Esophagus squamous epithelium (tissue), 5 donors: ENCODE measurements around the gene MYOM3. TPM values are rescaled to one million over a fixed set of nuclear protein-coding genes. Genes with fewer than 3 reads are reported as not detected.

ENCODE experiments used
- DNase-seq: peaks from one replicate; lab custom pipeline; 2025; lab: John Stamatoyannopoulos, UW
- H3K27ac ChIP-seq, 4 donors: fragments of 200-600 bp; sonication (generic); one replicate each; pipeline ENCODE4 v1.5.1; 2016 to 2019; ENCODE audit warnings: mild to moderate bottlenecking in 1 of 4
- H3K27me3 ChIP-seq, 4 donors: fragments of 200-600 bp; sonication (generic); 1 replicate in 3 of 4; 2 replicates in 1 of 4; pipeline versions ENCODE4 v1.5.1 to v1.6.0; 2017 to 2021; ENCODE audit warnings: antibody characterized with exemption in 1 of 4
- H3K36me3 ChIP-seq, 3 donors: fragments of 200-600 bp; sonication (generic); one replicate each; pipeline ENCODE4 v1.5.1; 2016 to 2019
- H3K4me1 ChIP-seq, 3 donors: fragments of 200-600 bp; sonication (generic); one replicate each; pipeline ENCODE4 v1.5.1; 2017 to 2019
- H3K4me3 ChIP-seq, 4 donors: fragments of 200-600 bp; sonication (generic); 1 replicate in 3 of 4; 2 replicates in 1 of 4; pipeline ENCODE4 v1.5.1; 2016 to 2019; ENCODE audit warnings: mild to moderate bottlenecking in 2 of 4, moderate library complexity in 1 of 4
- H3K9me3 ChIP-seq, 3 donors: fragments of 200-600 bp; sonication (generic); one replicate each; pipeline ENCODE4 v1.5.1; 2016 to 2019
- POLR2A ChIP-seq, 4 donors: fragments of 450-650 bp; IDR thresholded peaks; one replicate each; pipeline ENCODE4 v1.6.1; 2017; ENCODE audit warnings: antibody characterized with exemption in 4 of 4, mild to moderate bottlenecking in 4 of 4, moderate library complexity in 3 of 4
- whole genome bisulfite sequencing, 2 donors: methylation state at CpG; one replicate each; pipeline ENCODE4 v1.1.5; 2018; 5-methylcytosine and 5-hydroxymethylcytosine counted together
- intact Hi-C: fragments of 100-400 bp; cut with DNase I; formaldehyde crosslinking; loops from one replicate; pipeline ENCODE4 v1.15.0; 2022
- total RNA-seq, 4 donors: library from RNA; depleted of rRNA; stranded (reverse); fragments of >200 nt; gene quantifications; one replicate each; pipeline ENCODE4 v1.1.0, GENCODE V29; 2016
- TF ChIP-seq, protein P1 (sequence below), 6 experiments: fragments of 450-650 bp in 4 of 6; fragments of 200-600 bp in 2 of 6; sonication (generic) in 2 of 6; IDR thresholded peaks; one replicate each; pipeline ENCODE4 v1.5.1; 2016 to 2019; ENCODE audit warnings: antibody characterized with exemption in 6 of 6, mild to moderate bottlenecking in 4 of 6, moderate library complexity in 4 of 6
- donor health status: DM: yes; HTN: yes; CAD: no.

Gene MYOM3
- total RNA-seq, 4 donors from 2014 or later = 0.30 to 1.1 (median 0.56) TPM

DNA sequence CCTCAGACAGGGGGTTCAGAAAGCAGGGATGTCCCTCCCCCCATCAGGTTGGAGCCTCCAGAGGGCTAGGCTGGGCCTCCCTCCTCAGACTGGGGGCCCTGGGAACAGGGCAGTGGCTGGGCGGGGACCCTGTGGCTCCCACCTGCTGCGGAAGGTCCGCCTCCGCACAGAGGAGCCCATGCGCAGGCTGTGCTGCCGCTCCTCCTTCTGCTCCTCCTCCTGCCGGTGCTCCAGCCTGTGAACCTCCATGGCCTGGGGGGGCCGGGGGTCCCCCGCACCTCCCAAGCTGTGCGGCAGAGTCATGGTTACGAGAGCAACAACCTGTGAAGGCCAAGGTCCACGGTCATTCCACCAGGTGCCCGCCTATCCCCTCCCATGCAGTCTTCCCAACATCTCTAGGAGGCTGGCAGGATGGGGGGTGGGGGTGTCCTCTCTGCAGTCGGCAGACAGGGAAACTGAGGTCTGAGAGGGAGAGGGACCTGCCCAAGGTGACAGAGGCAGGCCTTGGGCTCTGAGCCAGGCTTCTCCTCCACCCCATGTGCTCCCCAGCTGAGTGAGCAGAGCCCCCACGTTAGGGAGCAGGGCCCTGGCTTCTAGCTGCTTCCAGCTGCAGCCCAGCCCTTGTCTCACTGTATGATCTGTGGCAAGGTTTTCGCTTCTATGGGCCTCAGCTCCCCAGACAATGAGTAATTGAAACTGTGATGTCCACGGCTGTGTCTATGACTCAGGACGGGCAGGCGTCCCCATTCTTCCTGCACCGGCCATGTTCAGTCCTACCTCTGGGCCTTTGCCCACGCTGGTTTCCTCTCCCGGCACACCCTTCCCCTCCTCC, 3.4 kb downstream of the MYOM3 start:
- H3K27me3 ChIP-seq = peaks cover 0 to 1% (median 0%) of the 10 kb centered on the region in 4 donors
- peak overlapping the region; percentile 51 to 78 (median 64) for H3K27ac ChIP-seq
- no peak overlapping the region for H3K4me3 ChIP-seq
- TF ChIP-seq, protein P1, sequence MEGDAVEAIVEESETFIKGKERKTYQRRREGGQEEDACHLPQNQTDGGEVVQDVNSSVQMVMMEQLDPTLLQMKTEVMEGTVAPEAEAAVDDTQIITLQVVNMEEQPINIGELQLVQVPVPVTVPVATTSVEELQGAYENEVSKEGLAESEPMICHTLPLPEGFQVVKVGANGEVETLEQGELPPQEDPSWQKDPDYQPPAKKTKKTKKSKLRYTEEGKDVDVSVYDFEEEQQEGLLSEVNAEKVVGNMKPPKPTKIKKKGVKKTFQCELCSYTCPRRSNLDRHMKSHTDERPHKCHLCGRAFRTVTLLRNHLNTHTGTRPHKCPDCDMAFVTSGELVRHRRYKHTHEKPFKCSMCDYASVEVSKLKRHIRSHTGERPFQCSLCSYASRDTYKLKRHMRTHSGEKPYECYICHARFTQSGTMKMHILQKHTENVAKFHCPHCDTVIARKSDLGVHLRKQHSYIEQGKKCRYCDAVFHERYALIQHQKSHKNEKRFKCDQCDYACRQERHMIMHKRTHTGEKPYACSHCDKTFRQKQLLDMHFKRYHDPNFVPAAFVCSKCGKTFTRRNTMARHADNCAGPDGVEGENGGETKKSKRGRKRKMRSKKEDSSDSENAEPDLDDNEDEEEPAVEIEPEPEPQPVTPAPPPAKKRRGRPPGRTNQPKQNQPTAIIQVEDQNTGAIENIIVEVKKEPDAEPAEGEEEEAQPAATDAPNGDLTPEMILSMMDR (IDR thresholded peaks at IDR 0.05) = no peak
- no peak for TF ChIP-seq POLR2A (IDR thresholded peaks at IDR 0.05)
- no peak for DNase-seq
- no peaks in the 10 kb centered on the region for H3K36me3 ChIP-seq
- 31 to 32% methylated on average over 7 to 9 of the region's 22 CpGs for WGBS, 2 donors
- H3K4me1 ChIP-seq = peaks cover 12 to 55% (median 34%) of the 10 kb centered on the region in 3 donors
- intact Hi-C loops = no loop called here
- H3K9me3 ChIP-seq = no peaks in the 10 kb centered on the region

DNA sequence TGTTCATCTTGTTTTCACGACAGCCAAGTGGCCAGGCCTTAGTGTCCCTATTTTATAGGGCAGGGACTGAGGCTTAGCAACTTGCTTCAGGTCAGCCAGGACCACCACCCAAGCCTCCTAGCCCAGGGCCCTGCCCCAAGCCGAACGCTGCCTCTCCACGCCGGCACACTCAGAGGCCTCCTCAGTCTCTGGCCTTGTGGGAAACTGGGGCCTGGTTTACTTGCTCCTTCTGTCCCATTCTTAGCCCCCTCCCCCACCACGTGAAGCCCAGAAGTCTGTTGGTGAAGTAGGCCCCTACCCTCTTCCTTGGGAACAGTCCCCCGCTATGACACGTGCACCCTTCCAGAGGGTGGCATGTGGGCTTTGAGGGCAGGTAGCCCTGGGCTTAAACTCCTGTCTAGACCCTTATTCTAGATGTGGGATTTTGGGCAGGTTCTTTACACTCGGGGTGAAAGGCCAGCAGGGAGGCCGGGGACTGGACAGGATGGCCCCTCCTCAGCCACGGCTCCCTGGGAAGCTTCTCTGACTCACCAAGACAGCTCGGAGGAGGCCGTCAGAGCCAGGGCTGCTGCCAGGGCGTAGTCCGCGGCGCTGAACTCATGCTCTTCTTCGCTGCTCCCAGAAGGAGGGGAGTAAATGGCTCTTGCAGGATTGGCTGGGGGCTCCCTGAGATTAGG, 4.3 kb downstream of the MYOM3 start:
- TF ChIP-seq POLR2A (IDR thresholded peaks at IDR 0.05) = no peak
- TF ChIP-seq, protein P1 (IDR thresholded peaks at IDR 0.05) = no peak
- intact Hi-C loops = no loop called here
- no peak overlapping the region for H3K4me3 ChIP-seq
- no peaks in the 10 kb centered on the region for H3K9me3 ChIP-seq
- 63 to 87% methylated on average over 15 to 17 of the region's 18 CpGs for WGBS, 2 donors
- peak overlapping the region in 3 of 4 donors; percentile 51 to 78 (median 53) for H3K27ac ChIP-seq
- no peak for DNase-seq
- H3K4me1 ChIP-seq = peaks cover 12 to 62% (median 39%) of the 10 kb centered on the region in 3 donors
- no peaks in the 10 kb centered on the region for H3K27me3 ChIP-seq
- H3K36me3 ChIP-seq = no peaks in the 10 kb centered on the region

DNA sequence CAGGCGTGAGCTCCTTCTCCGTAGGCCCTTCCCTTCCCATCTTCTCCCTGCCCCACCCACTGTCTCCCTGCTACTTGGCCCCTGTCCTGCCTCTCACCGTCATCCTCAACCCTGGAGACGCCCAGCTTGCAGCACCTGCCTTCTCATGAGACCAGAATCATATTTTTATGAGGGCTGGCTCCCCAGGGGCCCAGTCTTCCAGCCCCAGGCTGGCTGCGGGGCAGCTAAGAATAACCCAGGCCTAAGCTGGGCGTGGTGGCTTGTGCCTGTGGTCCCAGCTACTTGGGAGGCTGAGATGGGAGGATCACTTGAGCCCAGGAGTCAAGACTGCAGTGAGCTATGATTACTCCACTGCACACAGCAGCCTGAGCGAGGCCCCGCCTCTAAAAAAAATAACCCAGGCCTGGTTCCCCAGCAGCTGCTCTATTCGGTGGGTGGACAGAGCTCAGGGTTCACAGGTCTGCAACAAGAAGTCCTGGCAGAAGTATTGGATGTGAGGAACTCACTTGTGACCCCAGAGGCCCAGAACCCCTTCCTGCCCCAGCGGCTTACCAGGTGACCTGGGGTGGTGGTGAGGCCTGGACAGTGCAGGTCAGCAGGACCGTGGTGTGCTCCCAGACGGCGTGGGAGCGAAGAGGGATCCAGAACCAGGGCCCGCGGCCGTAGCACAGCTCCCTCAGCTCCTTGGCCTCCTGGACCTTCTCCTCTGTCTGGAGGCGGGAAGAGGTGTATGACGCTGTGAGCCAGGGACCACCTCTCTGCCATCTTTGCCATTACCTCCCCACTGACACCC, 6.4 kb downstream of the MYOM3 start:
- Histone ChIP-seq H3K4me1 (peaks cover 8 to 47% (median 19%) of the 10 kb centered on the region in 3 donors), H3K9me3 (no peaks in the 10 kb centered on the region), H3K36me3 (no peaks in the 10 kb centered on the region), H3K27me3 (no peaks in the 10 kb centered on the region), H3K4me3 (no peak overlapping the region), H3K27ac (no peak overlapping the region)
- intact Hi-C loops = no loop called here
- DNase-seq = no peak
- no peak for TF ChIP-seq POLR2A (IDR thresholded peaks at IDR 0.05)
- TF ChIP-seq, protein P1 (IDR thresholded peaks at IDR 0.05) = no peak
- WGBS, 2 donors = 68 to 85% methylated on average over 8 to 9 of the region's 19 CpGs

DNA sequence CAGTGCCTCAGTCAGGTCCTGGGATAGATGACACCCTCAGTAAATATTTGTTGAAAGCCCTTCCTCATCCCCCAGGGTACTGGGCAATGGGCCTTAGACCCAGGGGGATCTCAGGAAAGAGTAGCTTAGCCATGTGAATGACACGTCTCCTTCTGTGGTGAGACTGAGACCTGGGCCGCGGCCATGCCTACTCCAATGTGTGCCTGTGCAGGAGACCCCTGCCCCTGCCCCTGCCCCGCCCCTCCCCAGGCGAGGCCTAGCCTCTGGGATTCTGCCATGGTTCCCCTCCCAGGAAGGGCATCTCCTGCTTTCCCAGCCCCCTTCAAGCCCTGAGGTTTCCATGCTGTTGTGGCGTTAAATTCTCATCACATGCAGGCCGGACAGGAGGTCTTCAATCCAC, 7.1 kb downstream of the MYOM3 start:
- Histone ChIP-seq H3K27me3 (no peaks in the 10 kb centered on the region), H3K36me3 (no peaks in the 10 kb centered on the region), H3K9me3 (no peaks in the 10 kb centered on the region), H3K4me1 (peaks cover 8 to 40% (median 18%) of the 10 kb centered on the region in 3 donors), H3K27ac (no peak overlapping the region), H3K4me3 (no peak overlapping the region)
- no peak for DNase-seq
- intact Hi-C loops = no loop called here
- TF ChIP-seq POLR2A (IDR thresholded peaks at IDR 0.05) = no peak
- TF ChIP-seq, protein P1 (IDR thresholded peaks at IDR 0.05) = no peak
- WGBS, 2 donors = 83 to 87% methylated on average over 1 to 3 of the region's 7 CpGs
